GM21526 (cell line): ENCODE data around the gene HOXB5.

ENCODE experiments used
- ATAC-seq: cut with Tn5 transposase; IDR thresholded peaks from one replicate; pipeline ENCODE4 v1.9.1; 2021; ENCODE audit warnings: moderate library complexity; ENCODE audit not compliant: unreplicated experiment, low FRiP score

HOXB5 gene

GRCh38 chr17:48605409-48605919 is 11.9 kb upstream of the HOXB5 start:
- ATAC-seq = no peak

GRCh38 chr17:48604770-48605329 is 11.3 kb upstream of the HOXB5 start, which contains the start of gene HOXB6:
Gene HOXB6 (minus strand): TSS chr17:48604986. CDS start chr17:48598150, 6,836 bp downstream.
- no peak for ATAC-seq

- ATAC-seq = no peak
Observed at GRCh38 chr17:48603959-48604769, 10.6 kb upstream of the HOXB5 start.

- ATAC-seq = no peak
Observed at GRCh38 chr17:48601539-48602425, 8.2 kb upstream of the HOXB5 start.

- no peak for ATAC-seq
Observed at GRCh38 chr17:48601207-48601538, 7.6 kb upstream of the HOXB5 start.

- ATAC-seq = no peak
Observed at GRCh38 chr17:48600244-48601098, 6.9 kb upstream of the HOXB5 start.

- no peak for ATAC-seq
Observed at GRCh38 chr17:48599354-48599753, 5.8 kb upstream of the HOXB5 start.

- no peak for ATAC-seq
Observed at GRCh38 chr17:48598736-48599135, 5.2 kb upstream of the HOXB5 start.

GRCh38 chr17:48597778-48598631 is 4.4 kb upstream of the HOXB5 start:
- ATAC-seq = no peak

- no peak for ATAC-seq
Observed at GRCh38 chr17:48597528-48597777, 3.9 kb upstream of the HOXB5 start.

- ATAC-seq = no peak
Observed at GRCh38 chr17:48596735-48597527, 3.4 kb upstream of the HOXB5 start.

- ATAC-seq = no peak
Observed at GRCh38 chr17:48596000-48596734, 2.6 kb upstream of the HOXB5 start.

GRCh38 chr17:48595278-48595999 is 1.9 kb upstream of the HOXB5 start:
- ATAC-seq = no peak

- no peak for ATAC-seq
Observed at GRCh38 chr17:48594538-48595277, 1.1 kb upstream of the HOXB5 start.

- no peak for ATAC-seq
Observed at GRCh38 chr17:48593840-48594537, 410 bp upstream of the HOXB5 start.

GRCh38 chr17:48592577-48592976 is 1.0 kb downstream of the HOXB5 start:
- ATAC-seq = no peak
